ENCODE measurements around the gene FBLN2.

DNA sequence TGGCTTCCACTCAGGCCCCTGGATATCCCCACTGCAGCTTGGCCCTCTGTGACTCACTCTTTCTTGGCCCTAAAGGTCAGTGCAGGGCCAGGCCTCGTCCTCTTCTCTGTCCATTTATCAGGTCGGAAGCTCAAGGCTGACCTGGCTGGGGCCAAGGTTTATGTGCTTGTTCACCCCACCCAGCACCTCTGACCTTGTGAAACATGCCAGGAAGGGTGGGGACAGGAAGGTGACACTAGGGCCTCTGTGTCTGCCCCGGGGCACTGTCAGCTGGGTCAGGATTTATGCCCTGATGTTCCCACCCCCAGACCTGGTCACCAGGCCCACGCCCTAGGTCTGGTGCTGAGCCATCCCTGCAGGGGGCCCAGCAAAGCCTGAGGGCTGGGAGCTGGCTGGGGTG, 103.8 kb downstream of the FBLN2 start:
- TF ChIP-seq, protein P1, sequence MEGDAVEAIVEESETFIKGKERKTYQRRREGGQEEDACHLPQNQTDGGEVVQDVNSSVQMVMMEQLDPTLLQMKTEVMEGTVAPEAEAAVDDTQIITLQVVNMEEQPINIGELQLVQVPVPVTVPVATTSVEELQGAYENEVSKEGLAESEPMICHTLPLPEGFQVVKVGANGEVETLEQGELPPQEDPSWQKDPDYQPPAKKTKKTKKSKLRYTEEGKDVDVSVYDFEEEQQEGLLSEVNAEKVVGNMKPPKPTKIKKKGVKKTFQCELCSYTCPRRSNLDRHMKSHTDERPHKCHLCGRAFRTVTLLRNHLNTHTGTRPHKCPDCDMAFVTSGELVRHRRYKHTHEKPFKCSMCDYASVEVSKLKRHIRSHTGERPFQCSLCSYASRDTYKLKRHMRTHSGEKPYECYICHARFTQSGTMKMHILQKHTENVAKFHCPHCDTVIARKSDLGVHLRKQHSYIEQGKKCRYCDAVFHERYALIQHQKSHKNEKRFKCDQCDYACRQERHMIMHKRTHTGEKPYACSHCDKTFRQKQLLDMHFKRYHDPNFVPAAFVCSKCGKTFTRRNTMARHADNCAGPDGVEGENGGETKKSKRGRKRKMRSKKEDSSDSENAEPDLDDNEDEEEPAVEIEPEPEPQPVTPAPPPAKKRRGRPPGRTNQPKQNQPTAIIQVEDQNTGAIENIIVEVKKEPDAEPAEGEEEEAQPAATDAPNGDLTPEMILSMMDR (IDR thresholded peaks at IDR 0.05): no peak
- no peak for TF ChIP-seq ZFX (IDR thresholded peaks at IDR 0.05; ENCODE audit: borderline replicate concordance)

Data from 22Rv1 (cell line).